ENCODE results near the gene JAK2. TPM values are rescaled to one million over a fixed set of nuclear protein-coding genes. Genes with fewer than 3 reads are reported as not detected.
A peak's percentile ranks its signal among the peaks of the same experiment; 100 is the strongest.

The JAK2 gene
- total RNA-seq, 6 donors from 2014 or later, result 19.6 to 52.9 (median 26.0) TPM

- no peak for ATAC-seq (ENCODE audit: low FRiP score in 2 of 2)
- DNase-seq, result no peak
- Histone ChIP-seq H3K9me3 (peaks cover 0 to 11% (median 0%) of the 10 kb centered on the region in 4 donors), H3K4me1 (no peaks in the 10 kb centered on the region), H3K27ac (no peak overlapping the region), H3K4me3 (no peak overlapping the region), H3K36me3 (peaks cover 14 to 30% (median 16%) of the 10 kb centered on the region in 4 donors), H3K27me3 (no peaks in the 10 kb centered on the region)
- TF ChIP-seq POLR2A (IDR thresholded peaks at IDR 0.05), result no peak
- WGBS, 2 donors, result 98 to 100% methylated on average over 9 to 28 of the region's 28 CpGs
These were observed 126.6 kb downstream of the JAK2 start for GRCh38 chr9:5111696-5112095.

GRCh38 chr9:5112109-5112592 lies 127.1 kb downstream of the JAK2 start:
- no peaks in the 10 kb centered on the region for H3K27me3 ChIP-seq
- TF ChIP-seq EP300 (IDR thresholded peaks at IDR 0.05), result no peak
- no peak for TF ChIP-seq POLR2AphosphoS5 (IDR thresholded peaks at IDR 0.05)
- no peak for TF ChIP-seq CTCF (IDR thresholded peaks at IDR 0.05)
- no peak for TF ChIP-seq POLR2A (IDR thresholded peaks at IDR 0.05)
- H3K4me1 ChIP-seq, result no peaks in the 10 kb centered on the region
- WGBS, 2 donors, result 97 to 98% methylated on average over 20 to 28 of the region's 30 CpGs
- DNase-seq (peak in 1 of 2 donors; percentile 74), ATAC-seq (ENCODE audit: low FRiP score in 2 of 2) (peak in 1 of 2 donors; percentile 9)
- no peak overlapping the region for H3K4me3 ChIP-seq
- H3K36me3 ChIP-seq, result peaks cover 14 to 30% (median 16%) of the 10 kb centered on the region in 4 donors
- no peak overlapping the region for H3K27ac ChIP-seq
- H3K9me3 ChIP-seq, result peaks cover 0 to 11% (median 0%) of the 10 kb centered on the region in 4 donors

- H3K36me3 ChIP-seq, result peaks cover 14 to 30% (median 16%) of the 10 kb centered on the region in 4 donors
- 95 to 97% methylated on average over 19 to 20 of the region's 20 CpGs for WGBS, 2 donors
- H3K4me1 ChIP-seq, result no peaks in the 10 kb centered on the region
- H3K27ac ChIP-seq, result no peak overlapping the region
- H3K27me3 ChIP-seq, result no peaks in the 10 kb centered on the region
- H3K4me3 ChIP-seq, result no peak overlapping the region
- DNase-seq (peak in 1 of 2 donors; percentile 63), ATAC-seq (ENCODE audit: low FRiP score in 2 of 2) (peak in 1 of 2 donors; percentile 42)
- TF ChIP-seq POLR2AphosphoS5 (IDR thresholded peaks at IDR 0.05) (no peak), POLR2A (IDR thresholded peaks at IDR 0.05) (no peak), CTCF (IDR thresholded peaks at IDR 0.05) (no peak), EP300 (IDR thresholded peaks at IDR 0.05) (no peak)
- peaks cover 0 to 11% (median 0%) of the 10 kb centered on the region in 4 donors for H3K9me3 ChIP-seq
These were observed 127.6 kb downstream of the JAK2 start for GRCh38 chr9:5112646-5113045.

GRCh38 chr9:5113523-5113922 lies 128.5 kb downstream of the JAK2 start:
- Histone ChIP-seq H3K4me1 (no peaks in the 10 kb centered on the region), H3K9me3 (peaks cover 0 to 11% (median 0%) of the 10 kb centered on the region in 4 donors), H3K4me3 (no peak overlapping the region), H3K27me3 (no peaks in the 10 kb centered on the region), H3K27ac (no peak overlapping the region), H3K36me3 (peaks cover 14 to 30% (median 16%) of the 10 kb centered on the region in 4 donors)
- ATAC-seq (ENCODE audit: low FRiP score in 2 of 2) (no peak), DNase-seq (peak in 1 of 2 donors; percentile 36)
- WGBS, 2 donors, result 92 to 99% methylated on average over 10 of the region's 10 CpGs
- TF ChIP-seq POLR2A (IDR thresholded peaks at IDR 0.05) (no peak), CTCF (IDR thresholded peaks at IDR 0.05) (no peak), EP300 (IDR thresholded peaks at IDR 0.05) (no peak), POLR2AphosphoS5 (IDR thresholded peaks at IDR 0.05) (no peak)

- H3K36me3 ChIP-seq, result peaks cover 14 to 30% (median 16%) of the 10 kb centered on the region in 4 donors
- peak; percentile 17 to 23 for ATAC-seq (ENCODE audit: low FRiP score in 2 of 2)
- H3K27ac ChIP-seq, result no peak overlapping the region
- 97 to 100% methylated on average over 9 to 22 of the region's 22 CpGs for WGBS, 2 donors
- H3K4me3 ChIP-seq, result no peak overlapping the region
- H3K4me1 ChIP-seq, result no peaks in the 10 kb centered on the region
- TF ChIP-seq EP300 (IDR thresholded peaks at IDR 0.05), result no peak
- TF ChIP-seq CTCF (IDR thresholded peaks at IDR 0.05), result no peak
- no peak for TF ChIP-seq POLR2A (IDR thresholded peaks at IDR 0.05)
- TF ChIP-seq POLR2AphosphoS5 (IDR thresholded peaks at IDR 0.05), result no peak
- peaks cover 0 to 11% (median 0%) of the 10 kb centered on the region in 4 donors for H3K9me3 ChIP-seq
- H3K27me3 ChIP-seq, result no peaks in the 10 kb centered on the region
- peak in 1 of 2 donors; percentile 14 for DNase-seq
These were observed 129.1 kb downstream of the JAK2 start for GRCh38 chr9:5113994-5114748.
